SK-N-SH (cell line): Measurements from ENCODE around the gene CELF2. TPM values are rescaled to one million over a fixed set of nuclear protein-coding genes. Genes with fewer than 3 reads are reported as not detected.

Source experiments
- CTCF ChIA-PET: fragments of 300-600, 350-600 bp; formaldehyde crosslinking; extraction: SDS; loops from one replicate; lab custom pipeline; 2021; lab: Yijun Ruan, JAX
- POLR2A ChIA-PET: fragments of 350-600 bp; sonication (Branson Sonifier 250); formaldehyde crosslinking; extraction: SDS; loops from one replicate; lab custom pipeline; 2020; ENCODE audit warnings: antibody characterized with exemption, inconsistent platforms; lab: Yijun Ruan, JAX
- DNase-seq: peaks from one replicate; pipeline ENCODE4 v3.0.0; 2012
- H2AFZ ChIP-seq: fragments of 200-600 bp; sonication (generic); 2 replicates; pipeline ENCODE4 v1.8.1; 2016; ENCODE audit warnings: antibody characterized with exemption, mild to moderate bottlenecking, low read depth
- H3F3A ChIP-seq: fragments of 200-600 bp; sonication (generic); replicated peaks from 2 replicates; pipeline ENCODE3; 2016; ENCODE audit warnings: antibody characterized with exemption, mild to moderate bottlenecking; ENCODE audit not compliant: insufficient read depth
- H3K27ac ChIP-seq, 2 experiments: fragments of 200-500 bp in 1 of 2; fragments of 200-600 bp in 1 of 2; sonication (Bioruptor generic) in 1 of 2; sonication (generic), shearing (Covaris generic) in 1 of 2; 2 replicates each; pipeline versions ENCODE4 v1.5.1 to v1.6.1; 2014 to 2016; ENCODE audit warnings: low read depth in 2 of 2, inconsistent platforms in 1 of 2, low read length in 1 of 2, mild to moderate bottlenecking in 1 of 2, mixed read lengths in 1 of 2
- H3K27me3 ChIP-seq: fragments of 200-600 bp; sonication (generic), shearing (Covaris generic); 2 replicates; pipeline ENCODE4 v1.6.1; 2016; ENCODE audit warnings: mixed run types; ENCODE audit not compliant: insufficient read depth
- H3K36me3 ChIP-seq, 2 experiments: fragments of 200-500 bp in 1 of 2; fragments of 200-600 bp in 1 of 2; sonication (Bioruptor generic) in 1 of 2; sonication (generic) in 1 of 2; replicated peaks in 1 of 2; 2 replicates each; pipeline versions ENCODE3 to v1.5.1; 2014 to 2016; ENCODE audit warnings: low read length in 1 of 2, mild to moderate bottlenecking in 1 of 2; ENCODE audit not compliant: insufficient read depth in 2 of 2, control insufficient read depth in 1 of 2
- H3K4me1 ChIP-seq, 2 experiments: fragments of 200-500 bp in 1 of 2; fragments of 200-600 bp in 1 of 2; sonication (Bioruptor generic) in 1 of 2; sonication (generic), shearing (Covaris generic) in 1 of 2; 2 replicates each; pipeline versions ENCODE4 v1.5.1 to v1.6.1; 2014 to 2016; ENCODE audit warnings: low read depth in 1 of 2, low read length in 1 of 2, mixed run types in 1 of 2; ENCODE audit not compliant: insufficient read depth in 2 of 2, control insufficient read depth in 1 of 2
- H3K4me2 ChIP-seq: fragments of 200-600 bp; sonication (generic), shearing (Covaris generic); 2 replicates; pipeline ENCODE4 v1.6.1; 2017; ENCODE audit warnings: mixed run types
- H3K4me3 ChIP-seq, 2 experiments: fragments of 200-500 bp in 1 of 2; fragments of 200-600 bp in 1 of 2; sonication (Bioruptor generic) in 1 of 2; sonication (generic), shearing (Covaris generic) in 1 of 2; 2 replicates each; pipeline versions ENCODE4 v1.5.1 to v1.8.1; 2014 to 2016; ENCODE audit warnings: low read depth in 2 of 2, inconsistent platforms in 1 of 2, low read length in 1 of 2, mild to moderate bottlenecking in 1 of 2, mixed read lengths in 1 of 2, moderate library complexity in 1 of 2
- H3K79me2 ChIP-seq: fragments of 200-600 bp; sonication (generic); 2 replicates; pipeline ENCODE4 v1.8.1; 2017; ENCODE audit warnings: mild to moderate bottlenecking; ENCODE audit not compliant: insufficient read depth
- H3K9ac ChIP-seq: fragments of 200-600 bp; sonication (generic); 2 replicates; pipeline ENCODE4 v1.6.1; 2017; ENCODE audit warnings: mixed run types
- H3K9me2 ChIP-seq: fragments of 200-600 bp; sonication (generic); 2 replicates; pipeline ENCODE4 v1.6.1; 2017; ENCODE audit warnings: mixed run types
- H3K9me3 ChIP-seq: fragments of 200-600 bp; sonication (generic); 2 replicates; pipeline ENCODE4 v1.6.1; 2017; ENCODE audit warnings: mixed run types, mild to moderate bottlenecking, moderate library complexity
- H4K20me1 ChIP-seq: fragments of 200-600 bp; sonication (generic); 2 replicates; pipeline ENCODE4 v1.6.1; 2017; ENCODE audit warnings: mild to moderate bottlenecking, mixed run types; ENCODE audit not compliant: insufficient read depth
- CTCF ChIP-seq: fragments of 200-600 bp; sonication (generic); IDR thresholded peaks from 2 replicates; pipeline ENCODE4 v1.6.1; 2017; ENCODE audit warnings: antibody characterized with exemption, mild to moderate bottlenecking, moderate library complexity
- EP300 ChIP-seq, 2 experiments: IDR thresholded peaks; 2 replicates each; pipeline versions ENCODE4 v1.4.0 to v1.6.1; 2012; ENCODE audit warnings: borderline replicate concordance in 1 of 2, low read depth in 1 of 2, low read length in 1 of 2
- FOSL2 ChIP-seq: IDR thresholded peaks from 2 replicates; pipeline ENCODE4 v1.4.0; 2012; ENCODE audit warnings: low read depth, mild to moderate bottlenecking, moderate library complexity, borderline replicate concordance
- FOXJ3 ChIP-seq: sonication (generic); formaldehyde crosslinking; IDR thresholded peaks from 2 replicates; pipeline ENCODE4 v1.5.1; 2020; ENCODE audit warnings: mild to moderate bottlenecking, missing genetic modification reagents
- FOXM1 ChIP-seq: IDR thresholded peaks from 2 replicates; pipeline ENCODE4 v1.4.0; 2012; ENCODE audit warnings: low read depth, mild to moderate bottlenecking
- GABPA ChIP-seq: IDR thresholded peaks from 2 replicates; pipeline ENCODE4 v1.4.0; 2012; ENCODE audit warnings: low read depth, mild to moderate bottlenecking
- GATA2 ChIP-seq: sonication (generic); formaldehyde crosslinking; IDR thresholded peaks from 2 replicates; pipeline ENCODE4 v1.5.0; 2020; ENCODE audit warnings: mild to moderate bottlenecking, missing genetic modification reagents
- IRF3 ChIP-seq: fragments of 150-350 bp; IDR thresholded peaks from 2 replicates; pipeline ENCODE4 v1.6.1; 2016; ENCODE audit warnings: mild to moderate bottlenecking, low read depth, low read length
- JUND ChIP-seq: IDR thresholded peaks from 2 replicates; pipeline ENCODE4 v1.4.0; 2012
- MEF2A ChIP-seq: IDR thresholded peaks from 2 replicates; pipeline ENCODE4 v1.4.0; 2012; ENCODE audit warnings: low read depth, borderline replicate concordance
- MXI1 ChIP-seq: IDR thresholded peaks from 2 replicates; pipeline ENCODE4 v1.6.1; 2012; ENCODE audit warnings: mild to moderate bottlenecking, low read depth, low read length, improper control_type of control experiment
- NFIC ChIP-seq: IDR thresholded peaks from 2 replicates; pipeline ENCODE4 v1.4.0; 2012; ENCODE audit warnings: borderline replicate concordance
- NRF1 ChIP-seq: IDR thresholded peaks from 2 replicates; pipeline ENCODE4 v1.6.1; 2012; ENCODE audit warnings: low read depth, mild to moderate bottlenecking, low read length
- PBX3 ChIP-seq: IDR thresholded peaks from 2 replicates; pipeline ENCODE4; 2012
- POLR2AphosphoS5 ChIP-seq: IDR thresholded peaks from 2 replicates; pipeline ENCODE4 v1.6.1; 2012; ENCODE audit warnings: low read depth, low read length
- RAD21 ChIP-seq: IDR thresholded peaks from 2 replicates; pipeline ENCODE4 v1.6.1; 2012; ENCODE audit warnings: mild to moderate bottlenecking, low read length
- RXRA ChIP-seq: IDR thresholded peaks from 2 replicates; pipeline ENCODE4 v1.4.0; 2012; ENCODE audit warnings: low read depth, mild to moderate bottlenecking, borderline replicate concordance
- SMC3 ChIP-seq: IDR thresholded peaks from 2 replicates; pipeline ENCODE4 v1.6.1; 2012; ENCODE audit warnings: low read depth, low read length, improper control_type of control experiment
- USF2 ChIP-seq: fragments of 150-350 bp; IDR thresholded peaks from 2 replicates; pipeline ENCODE4 v1.6.1; 2017; ENCODE audit warnings: antibody characterized with exemption, low read length, low read depth, borderline replicate concordance
- ZBTB33 ChIP-seq: IDR thresholded peaks from 2 replicates; pipeline ENCODE4 v1.4.0; 2012; ENCODE audit warnings: low read depth, borderline replicate concordance
- WGBS: methylation state at CpG from one replicate; pipeline ENCODE4 v1.1.6; 2017; ENCODE audit warnings: low lambda C conversion rate; 5-methylcytosine and 5-hydroxymethylcytosine counted together
- polyA plus RNA-seq, 3 experiments: library from polyadenylated mRNA; depleted of rRNA; stranded (reverse); fragments of >200 nt; gene quantifications; 2 replicates each; pipeline ENCODE4 v1.2.3, GENCODE V29; 2012

Gene CELF2
- polyA plus RNA-seq, 1 of the 3 experiments (the other 2 are of a cell fraction), result 0.03 TPM

GRCh38 chr10:11208908-11209829 is 191.5 kb downstream of the CELF2 start:
- Histone ChIP-seq H3K4me1 (no peaks in the 10 kb centered on the region), H3K27ac (no peak overlapping the region), H2AFZ (no peak overlapping the region), H3K4me2 (no peak overlapping the region), H3K79me2 (no peaks in the 10 kb centered on the region), H3K4me3 (no peak overlapping the region), H3F3A (no peaks in the 10 kb centered on the region), H3K9me2 (no peaks in the 10 kb centered on the region), H4K20me1 (no peaks in the 10 kb centered on the region), H3K9ac (no peak overlapping the region), H3K27me3 (no peaks in the 10 kb centered on the region), H3K36me3 (no peaks in the 10 kb centered on the region), H3K9me3 (no peaks in the 10 kb centered on the region; the same call in 1 of the 2 replicates)
- ChIA-PET POLR2A (no interaction called here), CTCF (no interaction called here)
- no peak for DNase-seq
- TF ChIP-seq POLR2AphosphoS5, result no peak
- TF ChIP-seq USF2, result no peak
- no peak for TF ChIP-seq RXRA
- no peak for TF ChIP-seq MXI1
- no peak for TF ChIP-seq JUND
- no peak for TF ChIP-seq FOXJ3 (CRISPR knock-in tag)
- TF ChIP-seq MEF2A, result no peak
- 44% methylated on average over 13 of the region's 13 CpGs for WGBS

- TF ChIP-seq FOXM1 (no peak), GATA2 (no peak), NFIC (no peak), SMC3 (no peak), IRF3 (no peak), FOSL2 (no peak), CTCF (no peak), RAD21 (no peak), MXI1 (no peak), EP300 (IDR thresholded peaks at IDR 0.05; ENCODE audit: borderline replicate concordance in 1 of 2, low read depth in 1 of 2, low read length in 1 of 2) (no peak), GABPA (no peak), ZBTB33 (no peak), NRF1 (no peak), RXRA (no peak), PBX3 (no peak)
- TF ChIP-seq, all 33 proteins: peak for 0
Measured at GRCh38 chr10:11209830-11210181, 192.1 kb downstream of the CELF2 start.

More at GRCh38 chr10:11209830-11210181, 192.1 kb downstream of the CELF2 start:
- Histone ChIP-seq H3K9me3 (no peaks in the 10 kb centered on the region; the same call in 1 of the 2 replicates), H4K20me1 (no peaks in the 10 kb centered on the region), H3K9ac (no peak overlapping the region), H3K27me3 (no peaks in the 10 kb centered on the region), H3K4me3 (no peak overlapping the region), H3K36me3 (no peaks in the 10 kb centered on the region), H2AFZ (no peak overlapping the region), H3K79me2 (no peaks in the 10 kb centered on the region), H3K27ac (no peak overlapping the region), H3K4me2 (no peak overlapping the region), H3F3A (no peaks in the 10 kb centered on the region), H3K4me1 (no peaks in the 10 kb centered on the region), H3K9me2 (no peaks in the 10 kb centered on the region)
- ChIA-PET CTCF (no interaction called here), POLR2A (no interaction called here)
- DNase-seq, result no peak
- 26% methylated on average over 6 of the region's 6 CpGs for WGBS
